SU-DHL-6 (cell line): ENCODE results near the gene GOPC.

ENCODE experiments used
- H2AFZ ChIP-seq: fragments of 200-600 bp; sonication (generic); 2 replicates; pipeline ENCODE4 v1.6.1; 2014; ENCODE audit warnings: low read depth, mild to moderate bottlenecking, moderate library complexity, mixed read lengths, antibody characterized with exemption, low read length; ENCODE audit not compliant: severe bottlenecking
- H3F3A ChIP-seq: fragments of 200-600 bp; shearing (Covaris generic); 2 replicates; pipeline ENCODE4 v1.6.0; 2016; ENCODE audit warnings: antibody characterized with exemption, mild to moderate bottlenecking; ENCODE audit not compliant: insufficient read depth
- H3K27ac ChIP-seq: fragments of 200-600 bp; sonication (generic); 2 replicates; pipeline ENCODE4 v1.5.1; 2016; ENCODE audit warnings: low read depth, mild to moderate bottlenecking, low read length, moderate library complexity, mixed read lengths
- H3K27me3 ChIP-seq: fragments of 200-600 bp; sonication (generic), shearing (Covaris generic); 2 replicates; pipeline ENCODE4 v1.6.0; 2014; ENCODE audit warnings: mild to moderate bottlenecking, low read length
- H3K36me3 ChIP-seq: fragments of 200-600 bp; sonication (generic); 2 replicates; pipeline ENCODE4 v1.6.1; 2014; ENCODE audit warnings: mild to moderate bottlenecking, low read length, mixed read lengths
- H3K4me2 ChIP-seq: fragments of 300-600, 200-600 bp; shearing (Covaris generic), sonication (generic); 2 replicates; pipeline ENCODE4 v1.6.0; 2014; ENCODE audit warnings: low read length, low read depth, mild to moderate bottlenecking; ENCODE audit not compliant: poor library complexity, severe bottlenecking
- H3K4me3 ChIP-seq: fragments of 200-600 bp; sonication (generic); 2 replicates; pipeline ENCODE4 v1.5.1; 2014; ENCODE audit warnings: antibody characterized with exemption, low read length, mild to moderate bottlenecking, mixed read lengths; ENCODE audit not compliant: insufficient read depth, poor library complexity, severe bottlenecking
- H3K79me2 ChIP-seq: fragments of 200-600 bp; sonication (generic); 2 replicates; pipeline ENCODE4 v1.6.1; 2014; ENCODE audit warnings: mild to moderate bottlenecking, low read length, moderate library complexity; ENCODE audit not compliant: insufficient read depth
- H3K9ac ChIP-seq: fragments of 200-600 bp; sonication (generic); 2 replicates; pipeline ENCODE4 v1.7.0; 2014; ENCODE audit warnings: mild to moderate bottlenecking, low read length
- H3K9me2 ChIP-seq: fragments of 200-600 bp; sonication (generic); replicated peaks from 2 replicates; pipeline ENCODE4 v1.6.1; 2014; ENCODE audit warnings: low read length; ENCODE audit not compliant: insufficient read depth
- H3K9me3 ChIP-seq: fragments of 200-600 bp; sonication (generic); 2 replicates; pipeline ENCODE4 v1.6.1; 2014; ENCODE audit warnings: low read length, mixed read lengths; ENCODE audit not compliant: insufficient read depth
- H4K20me1 ChIP-seq: fragments of 200-600 bp; sonication (generic); 2 replicates; pipeline ENCODE4 v1.6.1; 2014; ENCODE audit warnings: low read depth, mild to moderate bottlenecking, antibody characterized with exemption, low read length, moderate library complexity, mixed read lengths
- EZH2phosphoT487 ChIP-seq: fragments of 200-600 bp; sonication (generic), shearing (Covaris generic); conservative IDR thresholded peaks from 2 replicates; pipeline ENCODE4 v1.6.1; 2018; ENCODE audit warnings: mild to moderate bottlenecking, antibody characterized with exemption, low read length, moderate library complexity, mixed read lengths
- TF ChIP-seq, protein P1 (sequence below): fragments of 200-600 bp; sonication (generic); IDR thresholded peaks from one replicate; pipeline ENCODE4 v1.5.1; 2017; ENCODE audit warnings: antibody characterized with exemption, mild to moderate bottlenecking, low read length, moderate library complexity; ENCODE audit not compliant: insufficient read depth, poor library complexity, severe bottlenecking

The GOPC gene

DNA sequence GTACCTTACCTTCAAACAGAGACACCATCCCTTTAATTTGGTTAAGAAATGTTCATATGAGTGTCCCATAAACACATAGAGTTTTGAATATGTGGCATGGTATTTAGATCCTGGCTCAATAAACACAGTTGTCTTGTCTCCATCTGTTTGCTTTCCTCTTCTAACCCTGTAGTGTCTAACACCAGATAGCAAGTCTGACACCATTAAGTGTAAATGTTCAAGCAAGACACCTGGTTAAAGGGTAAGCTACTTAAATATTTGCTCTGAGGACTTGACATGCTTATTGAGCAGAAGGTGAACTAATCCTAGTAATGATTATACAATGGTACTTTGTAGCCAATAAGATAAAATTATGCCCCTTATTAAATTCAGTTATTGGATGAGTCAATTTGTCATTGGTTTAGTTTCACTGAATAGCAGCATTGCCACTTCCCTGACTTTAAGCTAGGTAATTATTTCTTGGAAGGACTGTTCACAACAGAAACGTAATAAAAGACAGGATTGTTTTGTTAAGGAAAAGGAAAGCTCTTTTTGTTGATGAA, 26.9 kb upstream of the GOPC start:
- Histone ChIP-seq H3K79me2 (no peaks in the 10 kb centered on the region), H3K36me3 (peaks cover 5% of the 10 kb centered on the region; the same call in 1 of the 2 replicates), H3F3A (no peaks in the 10 kb centered on the region), H3K9ac (no peak overlapping the region), H3K9me2 (no peaks in the 10 kb centered on the region), H3K4me3 (no peak overlapping the region), H3K27me3 (no peaks in the 10 kb centered on the region), H3K27ac (no peak overlapping the region), H2AFZ (no peak overlapping the region), H3K9me3 (peaks cover 19% of the 10 kb centered on the region; the same call in 1 of the 2 replicates), H4K20me1 (no peaks in the 10 kb centered on the region), H3K4me2 (no peak overlapping the region)
- TF ChIP-seq, protein P1, sequence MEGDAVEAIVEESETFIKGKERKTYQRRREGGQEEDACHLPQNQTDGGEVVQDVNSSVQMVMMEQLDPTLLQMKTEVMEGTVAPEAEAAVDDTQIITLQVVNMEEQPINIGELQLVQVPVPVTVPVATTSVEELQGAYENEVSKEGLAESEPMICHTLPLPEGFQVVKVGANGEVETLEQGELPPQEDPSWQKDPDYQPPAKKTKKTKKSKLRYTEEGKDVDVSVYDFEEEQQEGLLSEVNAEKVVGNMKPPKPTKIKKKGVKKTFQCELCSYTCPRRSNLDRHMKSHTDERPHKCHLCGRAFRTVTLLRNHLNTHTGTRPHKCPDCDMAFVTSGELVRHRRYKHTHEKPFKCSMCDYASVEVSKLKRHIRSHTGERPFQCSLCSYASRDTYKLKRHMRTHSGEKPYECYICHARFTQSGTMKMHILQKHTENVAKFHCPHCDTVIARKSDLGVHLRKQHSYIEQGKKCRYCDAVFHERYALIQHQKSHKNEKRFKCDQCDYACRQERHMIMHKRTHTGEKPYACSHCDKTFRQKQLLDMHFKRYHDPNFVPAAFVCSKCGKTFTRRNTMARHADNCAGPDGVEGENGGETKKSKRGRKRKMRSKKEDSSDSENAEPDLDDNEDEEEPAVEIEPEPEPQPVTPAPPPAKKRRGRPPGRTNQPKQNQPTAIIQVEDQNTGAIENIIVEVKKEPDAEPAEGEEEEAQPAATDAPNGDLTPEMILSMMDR = no peak
- no peak for TF ChIP-seq EZH2phosphoT487

GRCh38 chr6:117627533-117627932, 25.2 kb upstream of the GOPC start:
- H3K79me2 ChIP-seq = no peaks in the 10 kb centered on the region
- H3K9me2 ChIP-seq = no peaks in the 10 kb centered on the region
- H2AFZ ChIP-seq = no peak overlapping the region
- H3K27ac ChIP-seq = no peak overlapping the region
- H4K20me1 ChIP-seq = no peaks in the 10 kb centered on the region
- H3K4me2 ChIP-seq = no peak overlapping the region
- H3K27me3 ChIP-seq = no peaks in the 10 kb centered on the region
- TF ChIP-seq EZH2phosphoT487 = no peak
- TF ChIP-seq, protein P1 = no peak
- H3K36me3 ChIP-seq = peaks cover 5% of the 10 kb centered on the region; the same call in 1 of the 2 replicates
- H3K9me3 ChIP-seq = peaks cover 30% of the 10 kb centered on the region; the same call in 1 of the 2 replicates
- no peak overlapping the region for H3K9ac ChIP-seq
- no peaks in the 10 kb centered on the region for H3F3A ChIP-seq
- H3K4me3 ChIP-seq = no peak overlapping the region

- H3K79me2 ChIP-seq = no peaks in the 10 kb centered on the region
- no peaks in the 10 kb centered on the region for H4K20me1 ChIP-seq
- H3K36me3 ChIP-seq = peaks cover 5% of the 10 kb centered on the region; the same call in 1 of the 2 replicates
- H3K4me3 ChIP-seq = no peak overlapping the region
- no peaks in the 10 kb centered on the region for H3K9me2 ChIP-seq
- no peak overlapping the region for H3K27ac ChIP-seq
- no peak overlapping the region for H3K4me2 ChIP-seq
- H3K9me3 ChIP-seq = peaks cover 30% of the 10 kb centered on the region; the same call in 1 of the 2 replicates
- H3F3A ChIP-seq = no peaks in the 10 kb centered on the region
- TF ChIP-seq, protein P1 = no peak
- no peak for TF ChIP-seq EZH2phosphoT487
- H2AFZ ChIP-seq = no peak overlapping the region
- H3K9ac ChIP-seq = no peak overlapping the region
- no peaks in the 10 kb centered on the region for H3K27me3 ChIP-seq
These were observed 22.7 kb upstream of the GOPC start for GRCh38 chr6:117624869-117625481.
